GM12878 (cell line): ENCODE measurements around the gene CCL25. TPM values are rescaled to one million over a fixed set of nuclear protein-coding genes. Genes with fewer than 3 reads are reported as not detected.

Experiments
- ATAC-seq: fragments of 200-7000 bp; cut with Tn5 transposase; 3 replicates; pipeline ENCODE4 v1.9.1; 2020; ENCODE audit warnings: mild to moderate bottlenecking, moderate library complexity
- BruUV-seq: library from RNA; stranded (reverse); fragments of 400-500 nt; replicated peaks from 2 replicates; lab custom pipeline; 2021; lab: Mats Ljungman, UMichigan
- CTCF ChIA-PET: fragments of 300-600 bp; sonication (Branson Sonifier 250); formaldehyde crosslinking; extraction: SDS; loops from one replicate; lab custom pipeline; 2021; ENCODE audit warnings: inconsistent platforms; lab: Yijun Ruan, JAX
- POLR2A ChIA-PET: fragments of 350-600 bp; formaldehyde crosslinking; extraction: SDS; loops from one replicate; lab custom pipeline; 2021; ENCODE audit warnings: inconsistent platforms; lab: Charles Lee
- RAD21 ChIA-PET: fragments of 300-600 bp; sonication (Branson Sonifier 250); formaldehyde crosslinking; loops from one replicate; lab custom pipeline; 2023; ENCODE audit warnings: antibody characterized with exemption; ENCODE audit not compliant: unreplicated experiment; lab: Charles Lee
- SMC1A ChIA-PET: fragments of 300-600 bp; sonication (Branson Sonifier 250); formaldehyde crosslinking; loops from one replicate; lab custom pipeline; 2023; ENCODE audit not compliant: unreplicated experiment, uncharacterized antibody; lab: Charles Lee
- DNase-seq: peaks from one replicate; pipeline ENCODE4 v3.0.0-alpha.2; 2011; ENCODE audit warnings: low read depth, low spot score
- FAIRE-seq: peaks from 3 replicates; lab custom pipeline; 2011; peaks lifted over from hg19 to GRCh38; lab: Jason Lieb, UNC
- H2AFZ ChIP-seq: 2 replicates; pipeline ENCODE4 v1.6.0; 2011; ENCODE audit warnings: low read depth, low read length, control low read depth; ENCODE audit not compliant: control insufficient read depth
- H3K27ac ChIP-seq: 2 replicates; pipeline ENCODE4 v1.5.1; 2011; ENCODE audit warnings: control low read depth; ENCODE audit not compliant: control insufficient read depth, insufficient read depth
- H3K27me3 ChIP-seq, 2 experiments: replicated peaks in 1 of 2; 2 replicates each; pipeline versions ENCODE4 v1.6.0 to v1.6.1; 2011; ENCODE audit warnings: low read length in 1 of 2; ENCODE audit not compliant: control insufficient read depth in 2 of 2, insufficient read depth in 2 of 2
- H3K36me3 ChIP-seq, 2 experiments: 2 replicates each; pipeline ENCODE4 v1.5.1; 2011; ENCODE audit warnings: low read length in 1 of 2; ENCODE audit not compliant: control insufficient read depth in 2 of 2, insufficient read depth in 2 of 2
- H3K4me1 ChIP-seq: 2 replicates; pipeline ENCODE4 v1.6.1; 2011; ENCODE audit warnings: mild to moderate bottlenecking, low read length, moderate library complexity, mixed read lengths; ENCODE audit not compliant: control insufficient read depth, insufficient read depth
- H3K4me2 ChIP-seq: 2 replicates; pipeline ENCODE4 v1.6.0; 2011; ENCODE audit warnings: control low read depth; ENCODE audit not compliant: control insufficient read depth, insufficient read depth
- H3K4me3 ChIP-seq: fragments of 200-600 bp; sonication (generic); 2 replicates; pipeline ENCODE4 v1.5.1; 2016
- H3K79me2 ChIP-seq: 2 replicates; pipeline ENCODE4 v1.6.0; 2011; ENCODE audit warnings: low read length; ENCODE audit not compliant: control insufficient read depth, insufficient read depth
- H3K9ac ChIP-seq: 2 replicates; pipeline ENCODE4 v1.8.0; 2011; ENCODE audit warnings: low read length, control low read depth, mixed read lengths; ENCODE audit not compliant: control insufficient read depth, insufficient read depth
- H3K9me3 ChIP-seq: replicated peaks from 3 replicates; pipeline ENCODE4 v1.5.1; 2011; ENCODE audit warnings: mild to moderate bottlenecking, low read length; ENCODE audit not compliant: control insufficient read depth, insufficient read depth
- H4K20me1 ChIP-seq: 2 replicates; pipeline ENCODE4 v1.6.0; 2011; ENCODE audit not compliant: control insufficient read depth, insufficient read depth
- CHD1 ChIP-seq: IDR thresholded peaks from 2 replicates; pipeline ENCODE4 v1.6.1; 2012; ENCODE audit warnings: low read depth, low read length, improper control_type of control experiment
- CREM ChIP-seq: IDR thresholded peaks from 2 replicates; pipeline ENCODE4 v1.6.1; 2014; ENCODE audit warnings: antibody characterized with exemption, low read depth
- FOXK2 ChIP-seq: fragments of 450-650 bp; IDR thresholded peaks from 2 replicates; pipeline ENCODE4 v1.6.1; 2017; ENCODE audit warnings: mild to moderate bottlenecking, moderate library complexity
- SPI1 ChIP-seq: IDR thresholded peaks from 2 replicates; pipeline ENCODE4 v1.6.1; 2011; ENCODE audit warnings: low read depth, mild to moderate bottlenecking, low read length, moderate library complexity, borderline replicate concordance; ENCODE audit not compliant: insufficient read depth
- ZBED1 ChIP-seq: IDR thresholded peaks from 2 replicates; pipeline ENCODE4 v1.6.1; 2016; ENCODE audit warnings: borderline replicate concordance
- ZNF274 ChIP-seq: IDR thresholded peaks from one replicate; pipeline ENCODE4 v1.8.0; 2011; ENCODE audit not compliant: insufficient read length, insufficient read depth
- WGBS: methylation state at CpG from one replicate; pipeline ENCODE4 v1.1.6; 2016; ENCODE audit warnings: low lambda C conversion rate; ENCODE audit not compliant: insufficient replicate concordance, insufficient coverage; ENCODE audit errors: missing lambda C conversion rate; 5-methylcytosine and 5-hydroxymethylcytosine counted together
- in situ Hi-C: fragments of 300-500 bp; cut with MboI; formaldehyde crosslinking; loops from 9 replicates; pipeline ENCODE4 v1.14.3; 2018; ENCODE audit warnings: mixed read lengths
- intact Hi-C: fragments of 100-400 bp; cut with micrococcal nuclease; formaldehyde crosslinking; loops from one replicate; pipeline ENCODE4 v1.14.2; 2022; ENCODE audit not compliant: unreplicated experiment
- polyA plus RNA-seq, 11 experiments: library from polyadenylated mRNA; depleted of rRNA in 4 of 11; unstranded in 6 of 11; stranded (reverse) in 5 of 11; fragments of >200 nt; fragmentation: Nextera tagmentation in 4 of 11; fragmentation: Illumina TruSeq in 1 of 11; extraction: Ambion mirVana in 4 of 11; extraction: Trizol in 1 of 11; gene quantifications; 1 replicate in 1 of 11; 2 replicates in 10 of 11; pipeline versions ENCODE4 v1.2.1 to v1.2.3, GENCODE V29; 2011 to 2016; ENCODE audit warnings: inconsistent platforms in 2 of 11, missing spikeins in 2 of 11, low read depth in 1 of 11
- total RNA-seq, 4 experiments: library from RNA; depleted of rRNA in 3 of 4; stranded (reverse); fragments of >200 nt in 3 of 4; fragmentation: Illumina TruSeq in 1 of 4; extraction: Trizol in 1 of 4; gene quantifications; 2 replicates each; pipeline versions ENCODE4 v1.2.1 to v1.2.3, GENCODE V29; 2013 to 2021
- TF ChIP-seq, protein P1 (sequence below): fragments of 450-650 bp; IDR thresholded peaks from 2 replicates; pipeline ENCODE4 v1.6.1; 2017; ENCODE audit warnings: antibody characterized with exemption, mild to moderate bottlenecking, moderate library complexity
- TF ChIP-seq, protein P2 (sequence below): IDR thresholded peaks from 2 replicates; pipeline ENCODE4 v1.6.1; 2012; ENCODE audit warnings: low read length, inconsistent platforms

Gene CCL25
- total and polyA plus RNA-seq, 10 of the 15 experiments (the other 5 are each of a cell fraction or from before 2014, with no cell fraction given): 0.53 to 12.0 (median 8.3) TPM

GRCh38 chr19:8110931-8111330 lies 58.4 kb downstream of the CCL25 start:
- ChIA-PET POLR2A (no interaction called here), CTCF (no interaction called here), RAD21 (no interaction called here), SMC1A (no interaction called here)
- Histone ChIP-seq H3K9ac (no peak overlapping the region), H3K9me3 (no peaks in the 10 kb centered on the region), H3K79me2 (no peaks in the 10 kb centered on the region), H3K4me2 (no peak overlapping the region), H3K4me3 (no peak overlapping the region), H4K20me1 (no peaks in the 10 kb centered on the region), H3K27me3 (no peaks in the 10 kb centered on the region), H3K36me3 (no peaks in the 10 kb centered on the region), H3K27ac (no peak overlapping the region), H2AFZ (no peak overlapping the region), H3K4me1 (no peaks in the 10 kb centered on the region)
- no TSS peak for BruUV-seq
- in situ Hi-C loops: no loop called here
- TF ChIP-seq FOXK2: no peak
- TF ChIP-seq, protein P1, sequence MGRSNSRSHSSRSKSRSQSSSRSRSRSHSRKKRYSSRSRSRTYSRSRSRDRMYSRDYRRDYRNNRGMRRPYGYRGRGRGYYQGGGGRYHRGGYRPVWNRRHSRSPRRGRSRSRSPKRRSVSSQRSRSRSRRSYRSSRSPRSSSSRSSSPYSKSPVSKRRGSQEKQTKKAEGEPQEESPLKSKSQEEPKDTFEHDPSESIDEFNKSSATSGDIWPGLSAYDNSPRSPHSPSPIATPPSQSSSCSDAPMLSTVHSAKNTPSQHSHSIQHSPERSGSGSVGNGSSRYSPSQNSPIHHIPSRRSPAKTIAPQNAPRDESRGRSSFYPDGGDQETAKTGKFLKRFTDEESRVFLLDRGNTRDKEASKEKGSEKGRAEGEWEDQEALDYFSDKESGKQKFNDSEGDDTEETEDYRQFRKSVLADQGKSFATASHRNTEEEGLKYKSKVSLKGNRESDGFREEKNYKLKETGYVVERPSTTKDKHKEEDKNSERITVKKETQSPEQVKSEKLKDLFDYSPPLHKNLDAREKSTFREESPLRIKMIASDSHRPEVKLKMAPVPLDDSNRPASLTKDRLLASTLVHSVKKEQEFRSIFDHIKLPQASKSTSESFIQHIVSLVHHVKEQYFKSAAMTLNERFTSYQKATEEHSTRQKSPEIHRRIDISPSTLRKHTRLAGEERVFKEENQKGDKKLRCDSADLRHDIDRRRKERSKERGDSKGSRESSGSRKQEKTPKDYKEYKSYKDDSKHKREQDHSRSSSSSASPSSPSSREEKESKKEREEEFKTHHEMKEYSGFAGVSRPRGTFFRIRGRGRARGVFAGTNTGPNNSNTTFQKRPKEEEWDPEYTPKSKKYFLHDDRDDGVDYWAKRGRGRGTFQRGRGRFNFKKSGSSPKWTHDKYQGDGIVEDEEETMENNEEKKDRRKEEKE: no peak
- no peak for TF ChIP-seq ZBED1
- TF ChIP-seq, protein P2, sequence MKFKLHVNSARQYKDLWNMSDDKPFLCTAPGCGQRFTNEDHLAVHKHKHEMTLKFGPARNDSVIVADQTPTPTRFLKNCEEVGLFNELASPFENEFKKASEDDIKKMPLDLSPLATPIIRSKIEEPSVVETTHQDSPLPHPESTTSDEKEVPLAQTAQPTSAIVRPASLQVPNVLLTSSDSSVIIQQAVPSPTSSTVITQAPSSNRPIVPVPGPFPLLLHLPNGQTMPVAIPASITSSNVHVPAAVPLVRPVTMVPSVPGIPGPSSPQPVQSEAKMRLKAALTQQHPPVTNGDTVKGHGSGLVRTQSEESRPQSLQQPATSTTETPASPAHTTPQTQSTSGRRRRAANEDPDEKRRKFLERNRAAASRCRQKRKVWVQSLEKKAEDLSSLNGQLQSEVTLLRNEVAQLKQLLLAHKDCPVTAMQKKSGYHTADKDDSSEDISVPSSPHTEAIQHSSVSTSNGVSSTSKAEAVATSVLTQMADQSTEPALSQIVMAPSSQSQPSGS: no peak
- no peak for TF ChIP-seq CHD1
- TF ChIP-seq ZNF274: no peak
- TF ChIP-seq CREM: no peak
- no peak for TF ChIP-seq SPI1
- no peak for FAIRE-seq
- intact Hi-C loops: no loop called here
- ATAC-seq: no peak
- 59% methylated on average over 16 of the region's 16 CpGs for WGBS
- no peak for DNase-seq
